Aorta (tissue), 5 donors: Measurements from ENCODE around the gene SLIT3. TPM values are rescaled to one million over a fixed set of nuclear protein-coding genes. Genes with fewer than 3 reads are reported as not detected.

Experiments used
- ATAC-seq: fragments of 200-7000 bp; cut with Tn5 transposase; one replicate; pipeline ENCODE4 v1.9.1; 2022; ENCODE audit warnings: moderate library complexity; ENCODE audit not compliant: low FRiP score
- DNase-seq, 2 donors: peaks; one replicate each; pipeline ENCODE4 v3.0.0-alpha.2; 2020
- H3K27ac ChIP-seq, 2 donors: one replicate each; pipeline ENCODE4 v1.5.1; 2013; ENCODE audit warnings: low read length in 2 of 2, mild to moderate bottlenecking in 2 of 2, moderate library complexity in 2 of 2, control low read depth in 1 of 2, inconsistent platforms in 1 of 2, low read depth in 1 of 2
- H3K27me3 ChIP-seq, 2 donors: one replicate each; pipeline ENCODE4 v1.6.1; 2013; ENCODE audit warnings: control low read depth in 1 of 2, low read length in 1 of 2, mild to moderate bottlenecking in 1 of 2, moderate library complexity in 1 of 2; ENCODE audit not compliant: insufficient read depth in 2 of 2, control insufficient read depth in 1 of 2
- H3K36me3 ChIP-seq, 2 donors: one replicate each; pipeline ENCODE4 v1.6.1; 2013; ENCODE audit warnings: control low read depth in 1 of 2, low read length in 1 of 2, mild to moderate bottlenecking in 1 of 2; ENCODE audit not compliant: insufficient read depth in 2 of 2, control insufficient read depth in 1 of 2
- H3K4me1 ChIP-seq, 2 donors: one replicate each; pipeline ENCODE4 v1.6.1; 2013; ENCODE audit warnings: low read length in 2 of 2, control low read depth in 1 of 2, mild to moderate bottlenecking in 1 of 2, moderate library complexity in 1 of 2; ENCODE audit not compliant: insufficient read depth in 2 of 2, control insufficient read depth in 1 of 2
- H3K4me3 ChIP-seq, 2 donors: one replicate each; pipeline ENCODE4 v1.5.1; 2013; ENCODE audit warnings: low read length in 2 of 2, control low read depth in 1 of 2, mild to moderate bottlenecking in 1 of 2
- H3K9me3 ChIP-seq: one replicate; pipeline ENCODE4 v1.6.1; 2013; ENCODE audit warnings: mild to moderate bottlenecking, low read length; ENCODE audit not compliant: control insufficient read depth
- WGBS, 2 donors: extraction: QIAGEN DNeasy Blood & Tissue Kit; methylation state at CpG; one replicate each; pipeline ENCODE4 v1.1.7; 2013; 5-methylcytosine and 5-hydroxymethylcytosine counted together
- intact Hi-C, 2 donors: fragments of 100-400 bp; cut with DNase I; formaldehyde crosslinking; loops; one replicate each; pipeline versions ENCODE4 v1.14.2 to v1.15.0; 2022
- polyA plus RNA-seq, 2 donors: library from polyadenylated mRNA; stranded (reverse); fragments of 200-250 nt; gene quantifications; one replicate each; pipeline ENCODE4 v1.2.3, GENCODE V29; 2013
- total RNA-seq, 2 donors: library from RNA; stranded (reverse); fragmentation: NEBNext Ultra II Directional; extraction: Animal tissue kit (Norgen Biotek cat#: 25700); gene quantifications; one replicate each; pipeline ENCODE4 v1.2.1, GENCODE V29; 2021
- donor health status: healthy with polysubstance abuse.
- donor health status: Bipolar disorder and iron deficiency.
- donor health status: DM: no; HTN: no; CAD: no.
- donor health status: DM: no; HTN: no; CAD: no.
- donor health status: DM: yes; HTN: yes; CAD: no.

The SLIT3 gene
- total and polyA plus RNA-seq, 4 donors: 8.6 to 108 (median 77.0) TPM

DNA sequence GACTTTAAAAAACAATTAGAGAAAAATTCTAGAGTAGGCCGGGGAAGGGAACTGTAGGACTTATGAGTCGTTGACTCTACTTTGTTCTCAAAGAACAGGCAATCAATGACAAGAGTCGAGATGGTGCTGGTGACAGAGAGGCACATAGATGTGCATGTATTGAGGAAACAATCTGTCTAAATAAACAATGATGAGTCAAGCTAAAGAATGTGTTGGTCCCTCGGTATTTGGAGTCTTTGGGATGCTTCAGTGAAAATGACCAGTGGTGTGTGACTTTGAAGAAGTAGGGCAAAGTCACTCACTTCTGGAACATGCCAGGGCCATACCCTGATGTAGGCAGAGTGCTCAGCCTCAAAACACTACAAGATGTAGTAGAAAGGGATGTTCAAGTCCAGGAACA, 433.7 kb downstream of the SLIT3 start:
- H3K36me3 ChIP-seq: no peaks in the 10 kb centered on the region
- H3K27ac ChIP-seq: no peak overlapping the region
- H3K27me3 ChIP-seq: no peaks in the 10 kb centered on the region
- no peaks in the 10 kb centered on the region for H3K9me3 ChIP-seq
- no peak overlapping the region for H3K4me3 ChIP-seq
- intact Hi-C loops: no loop called here
- no peaks in the 10 kb centered on the region for H3K4me1 ChIP-seq
- ATAC-seq: no peak
- no peak for DNase-seq
- 94 to 97% methylated on average over 4 of the region's 4 CpGs for WGBS, 2 donors

DNA sequence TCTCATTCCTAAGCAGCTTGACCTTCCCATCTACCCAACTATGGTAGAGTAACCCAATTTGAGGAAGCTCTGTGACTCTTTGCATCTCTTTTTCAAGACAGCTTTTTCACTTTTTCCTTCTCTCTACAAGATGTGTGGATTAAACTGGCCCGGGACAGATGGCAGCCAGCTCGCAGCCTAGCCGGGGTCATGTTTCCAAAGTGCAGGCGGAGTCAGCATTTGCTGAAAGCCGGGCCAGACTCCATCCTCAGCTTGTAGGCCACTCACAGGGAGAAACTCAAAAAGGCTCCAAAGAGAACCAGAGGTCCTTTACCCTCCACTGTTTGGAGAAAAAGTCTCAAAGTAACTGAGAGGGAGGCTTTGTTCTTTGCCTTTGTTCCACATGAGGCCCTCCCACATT, 435.0 kb downstream of the SLIT3 start:
- no peak overlapping the region for H3K4me3 ChIP-seq
- no peaks in the 10 kb centered on the region for H3K36me3 ChIP-seq
- no peak for ATAC-seq
- intact Hi-C loops: no loop called here
- no peaks in the 10 kb centered on the region for H3K4me1 ChIP-seq
- DNase-seq: no peak
- no peaks in the 10 kb centered on the region for H3K9me3 ChIP-seq
- no peaks in the 10 kb centered on the region for H3K27me3 ChIP-seq
- WGBS, 2 donors: 22 to 37% methylated on average over 5 of the region's 5 CpGs
- no peak overlapping the region for H3K27ac ChIP-seq

DNA sequence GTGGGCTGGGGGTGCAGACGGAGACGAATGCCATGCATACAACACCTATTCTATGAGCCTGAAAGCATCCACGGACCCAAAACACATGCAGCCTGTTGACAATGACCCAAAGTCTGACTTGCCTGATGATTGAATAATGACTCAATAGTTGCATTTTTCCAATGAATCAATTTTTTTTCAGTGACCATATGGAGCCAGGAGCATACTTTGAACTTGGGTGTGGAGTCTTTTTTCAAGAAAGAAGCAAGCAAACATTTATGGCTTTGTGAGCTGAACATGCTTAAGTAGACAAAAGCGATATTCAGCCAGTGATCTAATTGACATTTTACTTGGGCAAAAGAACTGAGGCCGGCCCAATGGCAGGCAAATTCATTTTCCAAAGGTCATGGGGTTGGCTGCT, 437.9 kb downstream of the SLIT3 start:
- no peaks in the 10 kb centered on the region for H3K9me3 ChIP-seq
- no peaks in the 10 kb centered on the region for H3K36me3 ChIP-seq
- no peak for ATAC-seq
- no peak overlapping the region for H3K4me3 ChIP-seq
- no peak overlapping the region for H3K27ac ChIP-seq
- WGBS, 2 donors: 92 to 96% methylated on average over 5 of the region's 5 CpGs
- H3K4me1 ChIP-seq: no peaks in the 10 kb centered on the region
- no peak for DNase-seq
- intact Hi-C loops: no loop called here
- no peaks in the 10 kb centered on the region for H3K27me3 ChIP-seq

DNA sequence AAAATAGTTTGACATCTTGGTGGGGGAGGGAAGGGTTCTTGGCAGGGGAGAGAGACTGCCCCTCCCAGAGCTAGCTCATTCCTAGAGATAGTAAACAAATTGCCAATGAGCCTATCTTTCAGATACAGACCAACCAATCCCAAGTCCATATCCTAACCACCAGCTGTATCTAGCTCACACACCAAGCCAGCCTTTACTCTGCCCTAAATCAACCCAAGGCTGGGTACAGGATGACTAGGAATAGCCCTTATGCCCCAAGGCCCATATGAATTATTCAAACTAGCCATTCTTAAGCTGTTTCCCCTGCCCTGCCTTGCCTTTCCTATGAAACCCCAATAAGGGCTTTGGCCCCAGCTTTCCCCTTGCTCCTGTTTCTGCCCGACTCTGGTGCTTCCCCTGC, 440.4 kb downstream of the SLIT3 start:
- intact Hi-C loops: no loop called here
- H3K9me3 ChIP-seq: no peaks in the 10 kb centered on the region
- WGBS, 2 donors: 88 to 91% methylated on average over 1 of the region's 1 CpG
- no peak overlapping the region for H3K27ac ChIP-seq
- no peaks in the 10 kb centered on the region for H3K27me3 ChIP-seq
- H3K36me3 ChIP-seq: no peaks in the 10 kb centered on the region
- no peak overlapping the region for H3K4me3 ChIP-seq
- no peaks in the 10 kb centered on the region for H3K4me1 ChIP-seq
- ATAC-seq (no peak), DNase-seq (no peak)

DNA sequence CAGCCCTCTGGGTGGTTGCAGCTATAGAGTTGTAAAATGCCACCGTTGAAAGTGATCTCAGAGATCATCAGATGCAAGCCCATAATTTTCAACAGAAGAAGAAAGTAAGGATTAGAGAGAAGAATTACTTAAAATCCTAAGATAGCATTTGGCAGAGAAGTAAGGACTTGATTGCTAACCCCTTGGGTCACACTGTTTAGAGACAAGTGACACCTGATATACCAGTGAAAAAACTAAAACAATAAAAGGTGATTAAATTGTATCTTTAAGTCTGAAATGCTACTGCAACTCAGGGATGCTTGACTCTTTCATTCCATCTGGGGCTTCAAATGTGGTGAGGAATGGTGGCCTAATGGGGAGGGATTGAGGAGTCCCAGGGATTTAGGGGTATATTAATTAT, 440.9 kb downstream of the SLIT3 start:
- Histone ChIP-seq H3K4me1 (no peaks in the 10 kb centered on the region), H3K9me3 (no peaks in the 10 kb centered on the region), H3K36me3 (no peaks in the 10 kb centered on the region), H3K27me3 (no peaks in the 10 kb centered on the region), H3K4me3 (no peak overlapping the region), H3K27ac (no peak overlapping the region)
- intact Hi-C loops: no loop called here
- DNase-seq (no peak), ATAC-seq (no peak)
- 58 to 63% methylated on average over 1 of the region's 1 CpG for WGBS, 2 donors

DNA sequence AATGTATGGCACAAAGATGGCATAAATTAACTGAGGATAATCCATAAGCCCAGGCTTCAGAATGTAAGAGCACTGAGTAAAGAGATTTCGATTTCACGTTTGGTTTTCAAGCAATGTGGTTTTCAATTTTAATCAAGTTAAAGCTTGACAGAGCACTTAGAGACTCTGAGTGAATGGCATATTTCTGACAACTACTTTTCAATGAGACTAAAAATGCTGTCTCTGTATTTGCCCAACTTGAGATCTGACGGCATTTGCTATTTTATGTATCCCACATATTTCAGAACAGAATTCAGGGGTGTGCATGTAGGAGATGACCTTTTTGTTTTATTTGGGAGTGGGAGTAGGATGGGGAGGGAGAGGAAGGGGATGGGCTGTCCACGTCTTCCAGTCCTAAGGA, 441.5 kb downstream of the SLIT3 start:
- no peak for DNase-seq
- intact Hi-C loops: no loop called here

DNA sequence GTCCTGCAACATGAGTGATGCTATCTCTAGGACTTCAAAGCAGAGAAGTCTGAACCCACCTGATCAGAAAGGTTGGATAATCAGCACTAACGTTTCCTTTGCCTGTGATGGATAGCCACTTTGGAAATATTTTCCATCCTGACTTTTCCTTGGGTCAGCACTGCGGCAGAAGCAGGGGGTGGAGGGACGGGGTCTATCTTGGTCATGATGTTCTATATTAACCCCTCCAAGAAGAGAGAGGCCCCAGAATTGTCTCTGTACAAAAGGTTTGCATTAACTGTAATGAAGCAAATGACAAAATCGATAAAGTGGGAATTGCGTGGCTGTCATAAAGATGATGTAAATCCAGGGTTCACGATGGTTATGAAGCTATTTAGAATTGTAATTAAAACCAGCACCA, 441.9 kb downstream of the SLIT3 start:
- H3K36me3 ChIP-seq: no peaks in the 10 kb centered on the region
- no peak for DNase-seq
- no peak overlapping the region for H3K4me3 ChIP-seq
- no peak overlapping the region for H3K27ac ChIP-seq
- intact Hi-C loops: no loop called here
- no peaks in the 10 kb centered on the region for H3K4me1 ChIP-seq
- WGBS, 2 donors: 84% methylated on average over 6 of the region's 6 CpGs
- H3K9me3 ChIP-seq: no peaks in the 10 kb centered on the region
- H3K27me3 ChIP-seq: no peaks in the 10 kb centered on the region
- ATAC-seq: no peak

More for the DNA sequence above, 441.5 kb downstream of the SLIT3 start:
- WGBS, 2 donors: 93 to 95% methylated on average over 4 of the region's 4 CpGs
- Histone ChIP-seq H3K9me3 (no peaks in the 10 kb centered on the region), H3K36me3 (no peaks in the 10 kb centered on the region), H3K4me1 (no peaks in the 10 kb centered on the region), H3K27me3 (no peaks in the 10 kb centered on the region), H3K27ac (no peak overlapping the region), H3K4me3 (no peak overlapping the region)
- no peak for ATAC-seq

DNA sequence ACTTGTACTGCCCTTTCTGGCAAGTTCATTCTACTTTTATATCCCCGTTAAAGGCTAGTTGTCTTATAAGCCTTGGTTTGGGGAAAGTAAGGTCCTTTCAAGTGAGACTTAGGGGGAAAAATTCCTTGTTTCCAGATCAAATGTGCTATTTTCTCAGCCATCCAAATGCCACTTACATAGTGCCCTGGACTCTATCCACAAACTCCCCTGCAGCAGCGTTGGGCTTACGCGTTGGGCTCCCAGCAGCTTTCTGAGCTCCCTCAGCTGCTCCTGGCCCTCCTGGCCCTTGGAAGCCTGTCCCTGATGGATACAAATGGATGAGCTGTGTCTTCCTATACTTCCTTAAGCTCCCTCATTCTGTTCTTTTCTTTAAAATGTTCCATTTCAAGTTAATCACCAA, 442.6 kb downstream of the SLIT3 start:
- WGBS, 2 donors: 80 to 82% methylated on average over 4 of the region's 4 CpGs
- intact Hi-C loops: no loop called here
- no peak for ATAC-seq

DNA sequence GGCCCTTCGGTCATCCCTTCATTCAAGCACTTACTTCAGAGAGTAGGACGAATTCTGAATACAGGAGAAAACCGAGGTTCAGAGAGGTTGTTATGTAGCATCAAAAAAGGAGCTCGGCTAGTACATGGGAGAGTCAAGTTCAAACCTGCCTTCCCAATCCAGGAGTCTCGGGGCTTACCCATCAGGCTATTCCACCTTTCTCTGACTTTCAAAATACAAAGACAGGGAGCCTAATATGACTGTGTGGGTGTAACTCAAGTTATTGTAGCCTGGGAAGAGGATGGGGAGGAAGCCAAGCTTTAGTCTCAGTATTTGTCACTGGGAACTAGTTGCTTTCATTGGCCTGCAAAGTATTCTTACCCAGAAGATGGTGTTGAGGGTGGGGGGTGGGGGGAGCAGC, 447.0 kb downstream of the SLIT3 start:
- no peak for ATAC-seq
- Histone ChIP-seq H3K9me3 (no peaks in the 10 kb centered on the region), H3K27me3 (no peaks in the 10 kb centered on the region), H3K4me1 (peaks cover 0 to 1% of the 10 kb centered on the region in 2 donors), H3K27ac (no peak overlapping the region), H3K36me3 (no peaks in the 10 kb centered on the region), H3K4me3 (no peak overlapping the region)
- no peak for DNase-seq
- intact Hi-C loops: no loop called here
- WGBS, 2 donors: 96% methylated on average over 5 of the region's 5 CpGs

More for the DNA sequence above, 442.6 kb downstream of the SLIT3 start:
- H3K4me1 ChIP-seq: no peaks in the 10 kb centered on the region
- H3K27ac ChIP-seq: no peak overlapping the region
- H3K27me3 ChIP-seq: no peaks in the 10 kb centered on the region
- no peak overlapping the region for H3K4me3 ChIP-seq
- no peaks in the 10 kb centered on the region for H3K36me3 ChIP-seq
- DNase-seq: no peak
- no peaks in the 10 kb centered on the region for H3K9me3 ChIP-seq
